Urinary bladder (tissue), 4 donors: ENCODE data around the gene ZFP36L1. TPM values are rescaled to one million over a fixed set of nuclear protein-coding genes. Genes with fewer than 3 reads are reported as not detected.

Experiments used
- DNase-seq: peaks from one replicate; pipeline ENCODE4 v3.0.0-alpha.2; 2015; ENCODE audit errors: extremely low spot score
- H3K27ac ChIP-seq: one replicate; pipeline ENCODE4 v1.5.1; 2013; ENCODE audit warnings: low read depth, mild to moderate bottlenecking, moderate library complexity
- H3K36me3 ChIP-seq: one replicate; pipeline ENCODE4 v1.6.1; 2013; ENCODE audit warnings: mild to moderate bottlenecking, moderate library complexity; ENCODE audit not compliant: insufficient read depth
- H3K4me1 ChIP-seq: one replicate; pipeline ENCODE4 v1.6.1; 2013; ENCODE audit warnings: mild to moderate bottlenecking, moderate library complexity; ENCODE audit not compliant: insufficient read depth
- H3K4me3 ChIP-seq: one replicate; pipeline ENCODE4 v1.5.1; 2013; ENCODE audit warnings: low read depth, low read length
- WGBS: extraction: QIAGEN DNeasy Blood & Tissue Kit; methylation state at CpG from one replicate; pipeline ENCODE4 v1.1.7; 2013; 5-methylcytosine and 5-hydroxymethylcytosine counted together
- polyA plus RNA-seq: library from polyadenylated mRNA; stranded (reverse); fragments of 200-250 nt; gene quantifications from one replicate; pipeline ENCODE4 v1.2.3, GENCODE V29; 2013
- total RNA-seq: library from RNA; depleted of rRNA; stranded (reverse); fragments of >200 nt; gene quantifications from one replicate; pipeline ENCODE4 v1.2.3, GENCODE V29; 2014
- donor health status: healthy with polysubstance abuse.
- donor health status: healthy.

ZFP36L1 gene
- total and polyA plus RNA-seq, 2 donors, result 82.2 to 653 TPM

GRCh38 chr14:68788996-68789820 lies 3.7 kb downstream of the ZFP36L1 start:
- DNase-seq, result no peak
- H3K36me3 ChIP-seq, result peaks cover 12% of the 10 kb centered on the region
- WGBS, result 1% methylated on average over 16 of the region's 16 CpGs
- peak overlapping the region; percentile 94 for H3K27ac ChIP-seq
- H3K4me1 ChIP-seq, result no peaks in the 10 kb centered on the region
- peak overlapping the region; percentile 98 for H3K4me3 ChIP-seq

GRCh38 chr14:68788275-68788995 lies 4.4 kb downstream of the ZFP36L1 start:
- H3K36me3 ChIP-seq, result peaks cover 12% of the 10 kb centered on the region

GRCh38 chr14:68787092-68787992 lies 5.5 kb downstream of the ZFP36L1 start:
- DNase-seq, result no peak
- Histone ChIP-seq H3K36me3 (peaks cover 12% of the 10 kb centered on the region), H3K4me1 (no peaks in the 10 kb centered on the region), H3K4me3 (no peak overlapping the region), H3K27ac (peak overlapping the region; percentile 58)
- 40% methylated on average over 15 of the region's 15 CpGs for WGBS

More at GRCh38 chr14:68788275-68788995, 4.4 kb downstream of the ZFP36L1 start:
- no peak for DNase-seq
- no peaks in the 10 kb centered on the region for H3K4me1 ChIP-seq
- H3K4me3 ChIP-seq, result peak overlapping the region; percentile 98
- H3K27ac ChIP-seq, result peak overlapping the region; percentile 51
- WGBS, result 14% methylated on average over 10 of the region's 10 CpGs

- no peak overlapping the region for H3K4me3 ChIP-seq
Observed at GRCh38 chr14:68786491-68787091, 6.3 kb downstream of the ZFP36L1 start.

GRCh38 chr14:68785534-68786490 lies 7.1 kb downstream of the ZFP36L1 start:
- 60% methylated on average over 5 of the region's 5 CpGs for WGBS
- Histone ChIP-seq H3K27ac (peak overlapping the region; percentile 33), H3K4me3 (no peak overlapping the region), H3K36me3 (peaks cover 12% of the 10 kb centered on the region), H3K4me1 (no peaks in the 10 kb centered on the region)
- DNase-seq, result no peak

More at GRCh38 chr14:68786491-68787091, 6.3 kb downstream of the ZFP36L1 start:
- no peak for DNase-seq
- Histone ChIP-seq H3K4me1 (no peaks in the 10 kb centered on the region), H3K27ac (peak overlapping the region; percentile 33), H3K36me3 (peaks cover 12% of the 10 kb centered on the region)
- 58% methylated on average over 6 of the region's 6 CpGs for WGBS

GRCh38 chr14:68784978-68785533 lies 7.8 kb downstream of the ZFP36L1 start:
- 80% methylated on average over 6 of the region's 6 CpGs for WGBS
- no peaks in the 10 kb centered on the region for H3K4me1 ChIP-seq
- peaks cover 9% of the 10 kb centered on the region for H3K36me3 ChIP-seq
- H3K27ac ChIP-seq, result peak overlapping the region; percentile 33
- DNase-seq, result no peak
- no peak overlapping the region for H3K4me3 ChIP-seq

- Histone ChIP-seq H3K4me1 (no peaks in the 10 kb centered on the region), H3K36me3 (peaks cover 3% of the 10 kb centered on the region), H3K4me3 (no peak overlapping the region), H3K27ac (peak overlapping the region; percentile 44)
- no peak for DNase-seq
- WGBS, result 71% methylated on average over 5 of the region's 5 CpGs
Observed at GRCh38 chr14:68784226-68784910, 8.5 kb downstream of the ZFP36L1 start.

GRCh38 chr14:68783408-68784225 lies 9.2 kb downstream of the ZFP36L1 start:
- peaks cover 3% of the 10 kb centered on the region for H3K4me1 ChIP-seq
- no peak for DNase-seq
- 94% methylated on average over 3 of the region's 3 CpGs for WGBS
- H3K27ac ChIP-seq, result no peak overlapping the region
- H3K4me3 ChIP-seq, result no peak overlapping the region
- no peaks in the 10 kb centered on the region for H3K36me3 ChIP-seq

GRCh38 chr14:68782091-68782981 lies 10.5 kb downstream of the ZFP36L1 start:
- no peak for DNase-seq
- Histone ChIP-seq H3K36me3 (no peaks in the 10 kb centered on the region), H3K27ac (peak overlapping the region; percentile 59), H3K4me3 (no peak overlapping the region), H3K4me1 (peaks cover 3% of the 10 kb centered on the region)
- WGBS, result 84% methylated on average over 10 of the region's 10 CpGs
